Cardiac septum (tissue), 1 donor: ENCODE data around the gene GPR15LG. TPM values are rescaled to one million over a fixed set of nuclear protein-coding genes. Genes with fewer than 3 reads are reported as not detected.
"Not testable (repeated sequence)": the region's sequence is repeated elsewhere in the genome, so short reads cannot be mapped to it uniquely, and the experiment has no call there.

Experiments used
- DNase-seq: peaks from one replicate; pipeline ENCODE4 v3.0.0-alpha.2; 2020; ENCODE audit warnings: low spot score
- intact Hi-C: fragments of 100-400 bp; cut with DNase I; formaldehyde crosslinking; loops from one replicate; pipeline ENCODE4 v1.14.0; 2022
- long read RNA-seq: library from polyadenylated mRNA; unstranded; transcript quantifications from one replicate; pipeline ENCODE4 v2.0.0, GENCODE V29; 2021
- total RNA-seq: library from RNA; stranded (reverse); fragmentation: NEBNext Ultra II Directional; extraction: Animal tissue kit (Norgen Biotek cat#: 25700); gene quantifications from one replicate; pipeline ENCODE4 v1.2.1, GENCODE V29; 2021
- donor health status: DM: no; HTN: no; CAD: no.

Gene GPR15LG
- total RNA-seq = not detected
- long read RNA-seq = 0 reads

DNA sequence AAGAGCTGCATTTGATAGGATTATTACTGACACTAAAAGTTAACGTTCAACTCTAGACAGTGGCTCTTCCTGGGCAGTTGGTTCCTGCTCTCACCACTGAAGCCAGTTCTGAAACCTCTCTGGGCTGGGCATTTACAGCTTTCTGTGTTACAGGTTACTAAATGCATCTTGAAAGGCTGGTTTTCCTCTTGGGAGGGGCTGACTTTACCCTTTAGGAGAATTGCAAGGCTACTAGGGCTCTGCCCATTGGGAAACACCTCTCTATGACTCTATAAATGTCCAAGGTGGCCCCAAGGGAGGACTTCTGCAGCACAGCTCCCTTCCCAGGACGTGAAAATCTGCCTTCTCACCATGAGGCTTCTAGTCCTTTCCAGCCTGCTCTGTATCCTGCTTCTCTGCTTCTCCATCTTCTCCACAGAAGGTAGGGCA is at the start of gene GPR15LG:
Gene GPR15LG (plus strand): TSS at position 301 of the 429 bp plus-strand sequence. CDS start 51 bp downstream, at position 352.
- intact Hi-C loops = no loop called here
- peak; percentile 39 for DNase-seq

DNA sequence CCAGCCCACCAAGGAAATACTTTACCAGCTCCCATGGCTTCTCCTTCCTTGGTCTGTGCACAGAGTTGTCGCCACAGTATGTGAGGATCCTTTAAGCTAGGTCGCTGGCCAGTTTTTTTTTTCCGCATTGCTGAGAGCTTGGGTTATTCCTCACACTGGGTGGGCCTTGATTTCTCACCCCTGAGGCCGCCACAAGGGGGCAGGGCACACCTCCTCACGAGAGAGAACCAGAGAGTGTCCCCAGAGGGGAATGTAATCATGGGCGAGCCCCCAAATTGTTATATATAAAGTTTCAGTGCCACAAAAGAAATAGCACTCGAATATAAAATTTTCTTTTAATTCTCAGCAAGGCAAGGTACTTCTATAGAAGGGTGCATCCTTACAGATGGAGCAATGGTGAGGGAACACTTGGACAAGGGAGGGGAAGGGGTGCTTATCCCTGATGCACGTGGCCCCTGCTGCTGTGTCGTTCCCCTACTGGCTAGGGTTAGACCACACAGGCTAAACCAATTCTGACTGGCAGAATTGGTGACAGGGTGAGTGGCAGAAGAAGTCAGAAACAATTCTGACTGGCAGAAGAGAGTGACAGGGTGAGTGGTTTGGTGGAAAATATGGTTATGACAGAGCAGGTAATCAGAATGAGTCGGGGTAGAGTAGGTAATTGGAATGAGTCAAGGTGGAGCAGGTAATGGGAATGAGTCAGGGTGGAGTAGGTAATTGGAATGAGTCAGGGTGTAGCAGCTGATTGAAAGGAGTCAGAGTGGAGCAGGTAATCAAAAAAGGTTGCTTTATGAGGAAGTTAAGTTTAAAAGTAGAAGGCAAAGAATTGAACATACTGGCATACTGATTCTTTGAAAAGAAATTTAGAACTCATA is 47.5 kb upstream of the GPR15LG start:
- intact Hi-C loops, DNase-seq: not testable (repeated sequence)

DNA sequence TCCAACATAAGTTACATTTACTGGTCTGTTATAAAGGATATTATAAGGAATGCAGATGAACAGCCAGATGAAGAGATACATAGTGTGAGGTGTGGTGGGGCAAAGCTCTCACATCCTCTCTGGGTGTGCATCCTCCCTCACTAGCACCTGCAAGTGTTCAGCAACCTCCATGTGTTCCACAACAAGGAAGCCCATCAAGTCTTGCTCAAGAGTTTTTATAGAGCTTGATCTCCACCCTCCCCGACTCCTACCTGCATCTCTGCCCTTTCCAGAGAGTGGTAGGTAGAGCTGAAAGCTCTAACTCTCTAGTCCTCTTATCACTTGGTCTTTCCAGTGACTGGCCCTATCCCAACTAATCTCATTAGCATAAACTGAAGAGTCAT is 46.8 kb upstream of the GPR15LG start:
- no peak for DNase-seq
- intact Hi-C loops = no loop called here

DNA sequence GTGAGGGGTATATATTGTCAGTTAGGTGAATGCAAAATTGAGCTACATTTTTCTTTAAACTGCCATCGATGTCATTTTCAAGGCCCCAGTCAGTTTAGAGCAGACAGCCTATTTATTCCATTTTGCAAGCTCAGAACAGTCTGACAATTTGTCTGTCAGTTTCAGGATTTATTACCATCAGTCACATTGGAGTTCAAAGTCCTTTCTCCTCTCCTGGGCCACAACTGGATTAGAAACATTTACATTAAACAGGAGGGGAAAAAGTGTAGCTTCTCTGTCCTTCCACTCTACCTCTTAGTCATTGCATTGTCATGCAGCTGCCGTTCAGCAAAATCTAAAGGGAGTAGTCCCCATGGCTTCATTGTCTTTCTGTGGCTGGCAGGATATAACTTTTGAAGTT is 37.8 kb upstream of the GPR15LG start:
- DNase-seq = no peak
- intact Hi-C loops = no loop called here

DNA sequence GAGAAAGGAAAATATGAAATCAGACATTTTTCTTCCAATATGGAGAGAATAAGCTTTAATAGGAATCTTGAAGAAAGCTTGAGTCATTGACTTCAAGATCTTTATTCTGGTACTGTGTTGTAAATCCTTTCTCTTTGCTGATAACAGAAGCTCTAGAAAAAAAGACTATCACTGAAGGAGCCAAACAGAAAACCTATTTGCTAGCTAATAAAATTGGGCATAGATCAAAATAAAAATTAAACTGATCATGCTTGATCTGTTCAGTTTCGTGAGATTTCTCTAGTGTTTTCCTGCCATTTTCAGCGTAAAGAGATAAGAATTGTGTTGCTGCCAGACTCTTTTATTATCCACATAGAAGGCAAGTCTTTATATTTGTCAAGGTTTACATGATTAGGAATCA is 35.8 kb upstream of the GPR15LG start:
- intact Hi-C loops = no loop called here
- no peak for DNase-seq

DNA sequence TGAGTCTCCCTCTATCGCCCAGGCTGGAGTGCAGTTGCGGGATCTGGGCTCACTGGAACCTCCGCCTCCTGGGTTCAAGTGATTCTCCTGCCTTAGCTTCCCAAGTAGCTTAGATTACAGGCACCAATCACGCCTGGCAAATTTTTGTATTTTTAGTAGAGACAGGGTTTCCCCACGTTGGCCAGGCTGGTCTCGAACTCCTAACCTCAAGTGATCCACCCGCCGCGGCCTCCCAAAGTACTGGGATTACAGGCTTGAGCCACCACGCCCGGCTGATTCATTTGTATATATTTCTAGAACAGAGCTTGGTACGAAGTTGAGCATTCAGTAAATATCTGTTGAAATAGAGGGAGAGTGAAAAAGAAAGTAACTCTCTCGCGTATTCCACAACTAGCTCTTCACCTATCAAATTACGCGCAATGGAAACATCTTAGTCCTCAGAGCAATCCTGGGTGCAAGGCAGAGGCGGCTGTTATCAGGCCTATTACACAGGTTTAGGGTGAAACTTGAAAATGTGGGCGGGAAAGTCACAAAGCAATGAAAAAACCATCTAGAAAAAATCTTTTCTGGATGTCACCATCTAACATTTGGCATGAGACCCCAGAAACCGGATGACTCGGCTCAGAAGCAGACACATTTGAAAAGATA is 35.0 kb upstream of the GPR15LG start:
- intact Hi-C loops = no loop called here
- no peak for DNase-seq

DNA sequence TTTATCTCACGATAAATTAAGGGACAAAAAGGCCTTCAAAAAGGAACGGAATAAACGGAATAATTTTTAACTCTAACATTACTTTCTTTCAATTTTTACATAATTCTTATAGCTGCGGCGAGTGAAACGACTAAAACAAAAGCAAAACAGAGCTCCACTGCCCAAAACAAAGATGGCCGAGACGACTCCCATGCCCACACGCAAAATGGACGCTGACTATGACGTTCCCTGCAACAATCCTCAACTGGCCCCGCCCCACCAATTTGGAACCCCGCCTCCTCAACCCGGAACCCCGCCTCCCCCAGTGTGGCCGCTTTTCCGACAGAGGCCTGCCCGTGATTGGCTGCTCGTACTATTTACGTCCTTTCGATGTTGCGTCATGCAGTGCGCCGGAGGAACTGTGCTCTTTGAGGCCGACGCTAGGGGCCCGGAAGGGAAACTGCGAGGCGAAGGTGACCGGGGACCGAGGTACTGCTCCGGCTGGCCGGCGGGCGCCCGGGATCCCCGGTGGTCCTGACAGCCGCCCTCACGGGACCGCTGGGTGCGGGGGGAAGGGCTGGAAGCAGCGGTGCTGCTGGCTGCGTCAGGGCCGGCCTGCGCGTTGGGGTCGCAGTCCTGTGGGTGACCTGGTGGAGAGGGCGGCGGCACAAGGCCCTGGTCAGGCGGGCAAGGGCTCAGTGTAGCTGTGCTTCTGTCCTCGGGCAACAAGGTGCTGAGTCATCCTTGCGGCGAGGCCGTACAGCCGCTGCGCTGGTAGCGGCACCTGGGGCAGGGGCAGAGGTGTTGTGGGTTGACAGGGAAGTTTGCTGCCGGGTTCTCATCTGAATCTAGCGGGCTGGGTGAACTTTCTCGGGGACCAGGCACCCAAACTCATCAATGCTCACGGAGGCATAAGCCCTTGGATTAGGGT is 34.2 kb upstream of the GPR15LG start, which contains the start of gene GHITM:
Gene GHITM (plus strand): TSS at position 384 of the 910 bp plus-strand sequence. CDS start 1,992 bp downstream, outside the sequence.
- peak; percentile 100 for DNase-seq
- intact Hi-C loops = no loop called here

DNA sequence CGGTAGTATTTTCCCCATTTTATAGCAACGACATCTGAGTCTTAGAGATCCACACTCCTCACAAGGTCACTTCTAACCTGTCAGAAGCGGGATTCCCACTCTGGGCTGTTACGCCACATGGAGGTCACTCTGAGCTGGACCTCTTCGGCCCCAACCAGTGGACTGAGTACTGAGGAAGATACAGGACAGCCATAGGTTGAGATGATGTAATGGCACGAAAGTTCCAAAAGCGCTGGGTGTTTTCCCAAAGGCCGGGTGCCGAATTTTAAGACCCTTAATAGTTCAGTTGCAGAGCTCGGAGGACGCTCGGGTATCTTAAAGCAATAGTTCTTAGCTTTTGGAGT is 33.6 kb upstream of the GPR15LG start:
- DNase-seq = no peak
- intact Hi-C loops = no loop called here

DNA sequence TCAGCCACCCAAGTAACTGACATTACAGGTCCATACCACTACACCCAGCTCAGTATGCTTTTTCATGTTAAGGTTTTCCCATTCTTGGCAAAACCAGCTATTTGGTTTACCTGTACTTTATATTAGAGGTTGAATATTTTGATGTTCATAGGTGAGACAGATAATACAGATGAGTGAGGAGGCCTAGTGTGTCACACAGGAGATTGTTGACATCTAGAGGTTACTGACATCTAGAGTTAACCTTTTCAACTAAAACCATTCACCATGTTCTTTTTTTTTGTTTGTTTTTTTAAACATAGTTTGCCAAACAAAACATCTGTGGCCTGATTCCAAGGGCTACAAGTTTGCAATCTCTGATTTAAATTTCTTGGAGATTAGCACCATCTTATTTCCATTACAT is 26.3 kb upstream of the GPR15LG start:
- intact Hi-C loops = loop anchor here (5.0 kb wide), 1 partner anchor 50 kb away; no protein-coding TSS in a partner anchor

DNA sequence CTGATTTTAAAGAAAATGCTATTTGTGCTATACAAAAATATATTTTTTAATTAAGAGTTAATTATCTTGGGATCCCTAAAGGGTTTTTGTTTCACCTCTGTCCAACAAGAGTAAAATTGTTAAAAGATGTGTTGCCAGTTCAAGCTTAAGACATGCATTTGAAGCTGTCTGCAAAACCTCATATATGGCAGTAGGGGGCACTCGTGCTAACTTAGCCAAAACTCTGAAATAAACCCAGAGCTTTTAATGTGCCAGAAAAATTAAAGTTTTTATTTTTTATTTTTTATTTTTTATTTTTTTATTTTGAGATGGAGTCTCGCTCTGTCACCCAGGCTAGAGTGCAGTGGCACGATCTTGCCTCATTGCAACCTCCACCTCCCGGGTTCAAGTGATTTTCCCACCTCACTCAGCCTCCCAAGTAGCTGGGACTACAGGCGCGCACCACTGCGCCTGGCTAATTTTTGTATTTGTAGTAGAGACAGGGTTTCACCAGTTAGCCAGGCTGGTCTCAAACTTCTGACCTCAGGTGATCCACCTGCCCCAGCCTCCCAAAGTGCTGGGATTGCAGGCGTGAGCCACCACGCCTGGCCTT is 25.5 kb upstream of the GPR15LG start:
- DNase-seq = not testable (repeated sequence)
- intact Hi-C loops = loop anchor here (5.0 kb wide), 1 partner anchor 49 kb away; no protein-coding TSS in a partner anchor

More for the DNA sequence above, 26.3 kb upstream of the GPR15LG start:
- no peak for DNase-seq

DNA sequence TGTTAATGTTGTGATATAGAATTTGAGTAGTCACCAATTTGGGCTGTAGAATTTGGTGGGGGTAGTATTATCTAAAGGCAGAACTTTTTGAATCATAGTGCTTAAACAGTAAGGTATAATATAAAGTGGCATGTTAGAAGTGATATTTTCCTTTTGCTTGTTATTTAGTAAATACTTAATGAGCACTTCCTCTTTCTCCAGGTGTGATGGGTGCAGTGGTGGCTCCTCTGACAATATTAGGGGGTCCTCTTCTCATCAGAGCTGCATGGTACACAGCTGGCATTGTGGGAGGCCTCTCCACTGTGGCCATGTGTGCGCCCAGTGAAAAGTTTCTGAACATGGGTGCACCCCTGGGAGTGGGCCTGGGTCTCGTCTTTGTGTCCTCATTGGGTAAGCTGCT is 23.7 kb upstream of the GPR15LG start:
- no peak for DNase-seq
- intact Hi-C loops = loop anchor here (5.0 kb wide), 1 partner anchor 47 kb away; no protein-coding TSS in a partner anchor

DNA sequence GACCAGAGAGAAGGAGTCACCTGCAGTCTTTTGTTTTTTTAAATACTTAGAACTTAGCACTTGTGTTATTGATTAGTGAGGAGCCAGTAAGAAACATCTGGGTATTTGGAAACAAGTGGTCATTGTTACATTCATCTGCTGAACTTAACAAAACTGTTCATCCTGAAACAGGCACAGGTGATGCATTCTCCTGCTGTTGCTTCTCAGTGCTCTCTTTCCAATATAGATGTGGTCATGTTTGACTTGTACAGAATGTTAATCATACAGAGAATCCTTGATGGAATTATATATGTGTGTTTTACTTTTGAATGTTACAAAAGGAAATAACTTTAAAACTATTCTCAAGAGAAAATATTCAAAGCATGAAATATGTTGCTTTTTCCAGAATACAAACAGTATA is 20.8 kb upstream of the GPR15LG start:
- intact Hi-C loops = no loop called here
- no peak for DNase-seq

DNA sequence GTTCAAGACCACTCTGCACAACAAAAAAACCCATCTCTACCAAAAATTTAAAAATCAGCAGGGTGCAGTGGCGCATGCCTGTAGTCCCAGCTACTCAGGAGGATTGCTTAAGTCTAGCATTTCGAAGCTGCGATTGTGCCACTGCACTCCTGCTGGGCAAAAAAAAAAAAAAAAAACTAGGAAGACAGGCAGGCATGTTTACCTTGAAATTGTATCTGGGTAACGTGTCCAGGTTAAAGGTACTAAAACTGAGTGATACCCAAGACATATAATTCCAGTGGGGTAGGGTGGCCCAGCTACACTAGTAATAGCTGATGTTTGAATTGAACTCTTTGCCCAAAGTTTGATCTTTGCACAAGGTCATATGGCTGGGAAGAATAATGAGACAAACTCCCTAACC is 18.1 kb upstream of the GPR15LG start:
- intact Hi-C loops = no loop called here
- DNase-seq = no peak

DNA sequence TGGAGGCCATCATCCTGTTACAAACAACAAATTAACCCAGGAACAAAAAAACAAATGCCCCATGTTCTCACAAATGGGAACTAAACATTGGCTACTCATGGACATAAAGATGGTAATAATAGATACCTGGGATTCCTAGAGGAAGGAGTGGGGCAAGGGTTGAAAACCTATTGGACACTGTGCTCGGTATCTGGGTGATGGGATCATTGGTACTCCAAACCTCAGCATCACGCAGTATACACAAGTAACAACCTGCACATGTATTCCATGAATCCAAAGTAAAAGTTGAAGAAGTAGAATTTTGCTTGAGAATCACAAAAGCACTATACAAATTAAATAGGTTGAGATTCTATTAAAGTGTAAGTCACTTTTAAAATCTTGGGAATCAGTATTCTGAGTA is 17.6 kb upstream of the GPR15LG start:
- intact Hi-C loops = no loop called here
- DNase-seq = no peak

DNA sequence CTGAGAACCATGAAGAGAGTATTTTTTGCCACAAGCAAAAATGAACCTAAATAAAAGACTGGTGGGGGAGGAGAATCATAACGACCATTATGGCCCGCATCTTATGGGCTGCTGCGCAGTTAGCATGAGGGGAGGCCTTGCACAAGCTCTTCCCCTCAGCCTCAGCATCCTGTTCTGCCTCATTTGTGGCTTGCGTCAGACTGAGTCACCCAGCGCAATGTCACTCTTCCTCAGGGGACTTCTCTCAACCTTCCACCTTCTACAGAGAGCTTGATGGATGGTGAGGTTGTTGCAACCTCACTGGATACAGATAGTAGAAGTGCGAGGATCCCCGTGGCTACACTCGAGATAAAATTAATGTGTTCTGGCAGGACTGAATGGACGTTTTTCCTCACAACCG is 16.8 kb upstream of the GPR15LG start:
- peak; percentile 89 for DNase-seq

DNA sequence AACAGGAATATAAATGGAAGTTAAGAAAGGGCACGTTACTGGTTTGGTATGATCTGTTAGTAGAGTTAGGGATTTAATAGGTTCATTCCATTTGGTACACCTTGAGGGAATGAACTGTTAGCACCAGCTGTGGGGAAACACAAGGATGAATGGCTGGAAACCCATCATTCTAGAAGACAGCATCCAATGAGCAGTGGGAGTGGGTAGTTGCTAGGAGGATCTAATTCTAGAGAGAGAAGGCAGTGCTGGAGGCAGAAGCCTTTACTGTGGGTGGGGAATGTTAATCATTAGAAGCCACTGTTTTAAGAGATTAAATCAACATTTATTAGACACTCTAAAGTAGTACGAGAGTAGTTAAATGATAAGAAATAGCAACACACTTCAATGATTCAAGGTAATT is 15.5 kb upstream of the GPR15LG start:
- intact Hi-C loops = no loop called here
- DNase-seq = no peak

More for the DNA sequence above, 16.8 kb upstream of the GPR15LG start:
- intact Hi-C loops = no loop called here

DNA sequence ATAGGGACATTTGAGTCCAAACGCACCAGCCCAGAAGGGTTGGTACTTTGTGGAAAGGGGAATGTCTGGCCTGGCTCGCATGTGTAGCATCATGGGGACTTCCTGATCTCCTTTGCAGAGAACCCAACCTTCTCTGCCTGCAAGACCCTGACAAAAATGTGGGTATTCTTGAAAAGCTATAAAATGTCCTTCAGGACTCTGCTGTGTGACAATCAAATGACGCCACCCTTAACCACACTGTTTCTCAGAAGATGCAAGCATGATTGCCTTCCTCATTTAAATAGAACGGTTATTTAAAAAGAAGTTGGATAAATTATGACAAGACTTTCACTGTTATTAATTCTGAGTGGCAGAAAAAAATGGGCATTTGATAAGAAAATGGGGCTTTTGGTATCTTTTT is 15.1 kb upstream of the GPR15LG start:
- intact Hi-C loops = no loop called here
- no peak for DNase-seq

DNA sequence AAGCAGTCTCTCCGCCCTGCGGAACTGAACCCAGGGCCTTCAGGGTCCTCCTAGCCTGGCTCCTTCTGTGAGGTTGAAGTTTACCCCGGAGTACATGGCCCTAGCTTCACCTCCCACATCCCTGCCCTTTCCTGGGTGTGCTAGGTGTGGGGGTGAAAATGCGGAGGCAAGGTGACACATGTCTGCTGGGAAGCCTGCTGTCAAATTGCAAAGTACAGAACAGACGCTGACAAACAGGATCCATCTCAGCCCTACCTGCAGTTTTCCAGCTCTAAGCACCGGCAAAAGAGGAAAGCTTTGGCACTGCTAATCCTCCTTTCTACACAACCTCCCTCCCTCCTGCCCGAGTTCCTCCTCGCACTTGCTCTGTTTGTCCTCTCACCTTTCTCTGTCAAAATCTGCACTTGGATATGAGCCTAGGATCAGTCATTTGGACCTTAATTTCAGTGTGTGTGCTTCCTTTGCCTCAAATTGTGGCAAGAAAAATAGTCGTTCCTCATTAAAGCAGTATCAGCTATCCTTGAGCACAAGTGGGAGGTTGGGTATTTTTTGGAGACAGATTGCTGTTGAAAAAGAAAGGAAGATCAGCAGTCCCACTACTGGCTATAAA is 14.4 kb upstream of the GPR15LG start:
- no peak for DNase-seq
- intact Hi-C loops = no loop called here
